Mucosa of rectum (tissue), 2 donors: ENCODE results near the gene OR4D1.
"Not testable (repeated sequence)": the region's sequence is repeated elsewhere in the genome, so short reads cannot be mapped to it uniquely, and the experiment has no call there.

ENCODE experiments used
- H3K27ac ChIP-seq, 2 donors: one replicate each; pipeline ENCODE4 v1.7.0; 2013; ENCODE audit warnings: inconsistent platforms in 2 of 2, low read depth in 2 of 2, low read length in 2 of 2
- H3K27me3 ChIP-seq, 2 donors: one replicate each; pipeline ENCODE4 v1.7.0; 2013; ENCODE audit warnings: low read length in 2 of 2; ENCODE audit not compliant: control insufficient read depth in 2 of 2, insufficient read depth in 2 of 2
- H3K36me3 ChIP-seq, 2 donors: one replicate each; pipeline ENCODE4 v1.7.0; 2013; ENCODE audit warnings: low read length in 2 of 2; ENCODE audit not compliant: control insufficient read depth in 2 of 2, insufficient read depth in 2 of 2
- H3K4me1 ChIP-seq, 2 donors: one replicate each; pipeline ENCODE4 v1.7.0; 2013; ENCODE audit warnings: low read length in 2 of 2, mild to moderate bottlenecking in 1 of 2; ENCODE audit not compliant: control insufficient read depth in 2 of 2, insufficient read depth in 2 of 2
- H3K4me3 ChIP-seq, 2 donors: one replicate each; pipeline ENCODE4 v1.7.0; 2013; ENCODE audit warnings: low read length in 2 of 2
- H3K9ac ChIP-seq, 2 donors: one replicate each; pipeline ENCODE4 v1.7.0; 2013; ENCODE audit warnings: low read length in 2 of 2, low read depth in 1 of 2, mild to moderate bottlenecking in 1 of 2
- H3K9me3 ChIP-seq, 2 donors: one replicate each; pipeline ENCODE4 v1.7.0; 2013; ENCODE audit warnings: low read length in 2 of 2; ENCODE audit not compliant: control insufficient read depth in 2 of 2
- donor health status: healthy.
- donor health status: Normal muscosa, but diverticular disease.

The OR4D1 gene

GRCh38 chr17:58147930-58148434 lies at the start of gene OR4D1:
Gene OR4D1 (plus strand): TSS chr17:58148384. CDS start chr17:58155154, 6,770 bp downstream.
- Histone ChIP-seq H3K4me1 (no peaks in the 10 kb centered on the region), H3K27me3 (peaks cover 5 to 13% of the 10 kb centered on the region in 2 donors), H3K4me3 (no peak within 1 kb of the TSS), H3K36me3 (no peaks in the 10 kb centered on the region), H3K9ac (no peak within 1 kb of the TSS), H3K27ac (no peak within 1 kb of the TSS), H3K9me3 (peaks cover 0 to 5% of the 10 kb centered on the region in 2 donors)

GRCh38 chr17:58100506-58100905 lies 47.7 kb upstream of the OR4D1 start:
- Histone ChIP-seq H3K27ac (no peak overlapping the region), H3K36me3 (no peaks in the 10 kb centered on the region), H3K4me1 (no peaks in the 10 kb centered on the region), H3K9me3 (no peaks in the 10 kb centered on the region), H3K9ac (no peak overlapping the region), H3K4me3 (no peak overlapping the region), H3K27me3 (no peaks in the 10 kb centered on the region)

DNA sequence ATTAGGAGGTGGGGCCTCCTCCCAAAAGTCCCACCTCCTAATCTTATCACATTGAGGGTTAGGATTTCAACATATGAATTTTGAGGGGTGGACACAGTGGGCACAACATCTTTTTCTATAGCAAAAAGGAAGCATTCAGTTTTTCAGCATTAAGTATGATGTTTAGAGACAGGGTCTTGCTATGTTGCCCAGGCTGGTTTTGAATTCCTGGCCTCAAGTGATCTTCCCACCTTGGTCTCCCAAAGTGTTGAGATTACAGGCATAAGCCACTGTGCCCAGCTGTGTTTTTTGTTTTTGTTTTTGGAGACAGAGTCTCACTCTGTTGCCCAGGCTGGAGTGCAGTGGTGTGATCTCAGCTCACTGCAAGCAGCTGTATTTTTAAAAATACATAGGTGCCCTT lies 46.3 kb upstream of the OR4D1 start:
- H3K36me3 ChIP-seq, H3K4me1 ChIP-seq, H3K27me3 ChIP-seq: not testable (repeated sequence)

GRCh38 chr17:58105093-58105492 lies 43.1 kb upstream of the OR4D1 start:
- no peaks in the 10 kb centered on the region for H3K36me3 ChIP-seq
- H3K9me3 ChIP-seq = no peaks in the 10 kb centered on the region
- H3K27me3 ChIP-seq = no peaks in the 10 kb centered on the region
- H3K4me1 ChIP-seq = no peaks in the 10 kb centered on the region
- H3K27ac ChIP-seq = no peak overlapping the region
- no peak overlapping the region for H3K9ac ChIP-seq
- no peak overlapping the region for H3K4me3 ChIP-seq

More for the DNA sequence above, 46.3 kb upstream of the OR4D1 start:
- H3K4me3 ChIP-seq, H3K9ac ChIP-seq, H3K9me3 ChIP-seq, H3K27ac ChIP-seq: not testable (repeated sequence)

GRCh38 chr17:58107306-58107705 lies 40.9 kb upstream of the OR4D1 start:
- Histone ChIP-seq H3K4me3 (no peak overlapping the region), H3K9ac (no peak overlapping the region), H3K9me3 (no peaks in the 10 kb centered on the region)

DNA sequence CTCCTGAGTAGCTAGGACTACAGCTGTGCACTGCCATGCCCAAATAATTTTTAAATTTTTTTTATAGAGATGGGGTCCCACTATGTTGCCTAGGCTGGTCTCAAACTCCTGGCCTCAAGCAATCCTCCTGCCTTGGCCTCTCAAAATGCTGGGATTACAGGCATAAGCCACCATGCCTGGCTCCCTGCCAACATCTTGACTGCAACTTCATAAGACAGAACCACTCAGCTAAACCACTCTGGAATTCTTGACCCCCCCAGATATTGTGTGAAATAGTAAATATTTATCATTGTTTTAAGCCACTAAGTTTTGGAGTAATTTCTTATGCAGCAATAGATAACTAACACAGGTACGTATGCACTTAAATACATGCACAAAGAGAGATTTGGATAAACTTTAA lies 39.0 kb upstream of the OR4D1 start:
- Histone ChIP-seq H3K4me1 (no peaks in the 10 kb centered on the region), H3K4me3 (no peak overlapping the region), H3K9ac (no peak overlapping the region), H3K27ac (no peak overlapping the region), H3K9me3 (no peaks in the 10 kb centered on the region), H3K36me3 (no peaks in the 10 kb centered on the region), H3K27me3 (no peaks in the 10 kb centered on the region)

More at GRCh38 chr17:58107306-58107705, 40.9 kb upstream of the OR4D1 start:
- no peaks in the 10 kb centered on the region for H3K36me3 ChIP-seq
- H3K27ac ChIP-seq = no peak overlapping the region
- H3K4me1 ChIP-seq = no peaks in the 10 kb centered on the region
- H3K27me3 ChIP-seq = no peaks in the 10 kb centered on the region

- H3K36me3 ChIP-seq = no peaks in the 10 kb centered on the region
- peaks cover 0 to 4% of the 10 kb centered on the region in 2 donors for H3K27me3 ChIP-seq
- no peaks in the 10 kb centered on the region for H3K9me3 ChIP-seq
- no peak overlapping the region for H3K27ac ChIP-seq
- no peak overlapping the region for H3K9ac ChIP-seq
- no peak overlapping the region for H3K4me3 ChIP-seq
- H3K4me1 ChIP-seq = no peaks in the 10 kb centered on the region
Observed at GRCh38 chr17:58110012-58110411, 38.2 kb upstream of the OR4D1 start.

GRCh38 chr17:58111676-58112075 lies 36.5 kb upstream of the OR4D1 start:
- H3K9ac ChIP-seq = no peak overlapping the region

GRCh38 chr17:58112970-58113631 lies 35.1 kb upstream of the OR4D1 start:
- no peak overlapping the region for H3K9ac ChIP-seq
- H3K27ac ChIP-seq = no peak overlapping the region
- H3K4me1 ChIP-seq = no peaks in the 10 kb centered on the region
- no peaks in the 10 kb centered on the region for H3K9me3 ChIP-seq
- no peaks in the 10 kb centered on the region for H3K36me3 ChIP-seq
- no peak overlapping the region for H3K4me3 ChIP-seq
- peaks cover 0 to 12% of the 10 kb centered on the region in 2 donors for H3K27me3 ChIP-seq

More at GRCh38 chr17:58111676-58112075, 36.5 kb upstream of the OR4D1 start:
- H3K9me3 ChIP-seq = no peaks in the 10 kb centered on the region
- H3K27me3 ChIP-seq = peaks cover 0 to 11% of the 10 kb centered on the region in 2 donors
- no peaks in the 10 kb centered on the region for H3K36me3 ChIP-seq
- no peak overlapping the region for H3K4me3 ChIP-seq
- no peaks in the 10 kb centered on the region for H3K4me1 ChIP-seq
- no peak overlapping the region for H3K27ac ChIP-seq

DNA sequence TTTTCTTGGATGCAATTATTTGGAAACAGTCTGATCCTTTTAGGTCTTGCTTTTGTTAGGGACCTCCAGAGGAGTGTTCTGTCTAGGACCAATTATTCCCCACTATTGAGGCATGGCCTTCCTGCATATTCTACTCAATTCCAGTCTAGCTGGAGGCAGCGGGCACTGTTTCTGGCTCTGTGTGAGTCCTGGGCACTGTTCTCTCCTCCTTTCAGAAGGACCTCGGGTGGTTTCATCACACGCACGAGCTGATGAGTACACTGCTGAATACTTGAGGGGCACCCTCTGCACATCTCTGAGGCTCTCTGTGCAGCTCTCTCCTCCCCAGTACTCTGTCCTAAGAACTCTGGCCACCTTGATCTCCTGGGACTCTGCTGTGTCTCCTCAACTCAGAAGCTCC lies 34.2 kb upstream of the OR4D1 start:
- no peaks in the 10 kb centered on the region for H3K4me1 ChIP-seq
- H3K9ac ChIP-seq = no peak overlapping the region
- H3K9me3 ChIP-seq = no peaks in the 10 kb centered on the region
- no peak overlapping the region for H3K4me3 ChIP-seq
- H3K27ac ChIP-seq = no peak overlapping the region
- H3K27me3 ChIP-seq = peaks cover 0 to 12% of the 10 kb centered on the region in 2 donors
- no peaks in the 10 kb centered on the region for H3K36me3 ChIP-seq
